ENCODE data around the gene PPM1H.

The PPM1H gene

DNA sequence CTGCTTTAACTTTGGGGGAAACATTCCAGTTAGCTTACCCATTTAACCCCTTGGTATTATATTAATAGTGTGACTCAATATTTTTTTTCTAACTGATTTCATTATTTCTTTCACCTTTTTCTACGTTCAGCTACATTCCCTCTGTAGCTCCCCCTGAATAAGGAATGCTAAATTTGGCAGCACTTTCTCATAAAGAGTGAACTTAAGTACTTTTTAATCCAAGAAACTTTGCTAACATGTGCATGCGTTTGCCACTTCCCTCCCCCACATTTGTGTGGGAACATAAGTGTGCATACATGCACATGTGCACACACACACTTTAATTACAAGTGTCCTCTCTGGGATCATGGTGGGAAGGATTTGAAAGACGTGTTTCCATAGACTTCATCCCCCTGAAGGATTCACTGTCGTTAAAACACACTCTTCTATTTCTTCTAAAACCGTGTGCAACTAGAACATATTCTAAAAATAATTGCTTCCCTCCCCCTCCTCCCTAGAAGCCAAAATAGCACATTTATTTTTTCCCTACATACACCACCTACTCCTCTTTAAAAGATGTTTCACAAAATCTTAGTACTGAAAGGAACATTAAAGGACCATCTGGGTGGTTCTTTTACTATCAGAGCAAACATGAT lies 142.6 kb downstream of the PPM1H start:
- no peak for DNase-seq

DNA sequence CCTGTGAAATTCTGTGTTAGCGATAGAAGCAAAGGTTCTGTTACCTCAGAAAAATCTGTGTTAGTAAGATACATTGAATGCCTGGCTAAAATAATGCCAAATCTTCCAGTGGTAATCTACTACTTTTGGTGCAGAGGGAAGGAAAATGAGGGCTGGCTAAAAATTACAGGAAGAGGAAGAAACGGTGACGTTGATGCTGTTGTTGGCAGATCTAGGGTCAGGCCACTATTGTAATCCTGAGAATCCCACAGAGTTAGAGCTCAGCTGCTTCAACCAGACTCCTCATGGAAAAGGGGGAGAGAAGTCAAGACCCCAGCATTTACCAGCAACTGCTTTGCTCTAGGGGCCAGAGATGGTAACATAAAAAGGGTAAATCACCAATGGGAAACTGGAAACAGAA lies 145.1 kb downstream of the PPM1H start:
- DNase-seq = no peak

DNA sequence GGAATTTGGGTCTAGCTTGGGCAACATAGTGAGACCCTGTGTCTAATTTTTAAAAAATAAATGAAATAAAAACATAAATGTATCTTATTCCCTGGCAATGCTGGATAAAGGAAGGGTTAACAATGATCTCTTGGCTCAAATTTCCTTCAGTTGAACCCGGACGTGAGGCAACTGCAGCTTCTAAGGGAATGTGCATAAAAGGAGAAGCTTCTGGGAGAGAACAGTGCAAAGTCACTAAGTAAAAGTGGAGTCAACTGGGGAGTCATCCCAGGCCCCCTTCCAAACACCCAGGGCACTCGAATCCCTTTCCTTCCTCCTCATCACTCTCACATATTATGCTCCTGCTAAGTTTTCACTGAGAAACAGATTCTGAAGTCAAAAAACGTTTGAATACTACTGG lies 147.3 kb downstream of the PPM1H start:
- DNase-seq = no peak

DNA sequence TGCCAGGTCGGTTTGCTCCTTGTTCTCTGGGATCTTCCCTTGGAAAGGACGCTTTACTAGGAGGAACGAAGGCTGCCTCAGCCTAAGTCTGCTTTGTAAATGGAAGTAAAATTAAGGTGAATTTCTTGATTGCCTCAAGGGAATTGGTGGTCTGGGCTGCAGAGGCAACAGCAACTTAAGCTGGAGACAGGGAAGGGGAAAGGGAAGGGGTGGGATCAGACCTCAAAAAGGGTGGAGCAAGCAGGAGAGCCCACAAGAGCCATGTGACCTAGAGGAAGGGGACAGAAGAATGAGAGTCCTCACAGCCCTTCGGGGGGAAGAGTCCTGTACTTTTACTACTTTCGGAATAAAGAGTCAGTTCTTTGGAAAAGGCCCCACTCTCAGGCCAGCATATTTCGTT lies 147.9 kb downstream of the PPM1H start:
- DNase-seq = no peak

DNA sequence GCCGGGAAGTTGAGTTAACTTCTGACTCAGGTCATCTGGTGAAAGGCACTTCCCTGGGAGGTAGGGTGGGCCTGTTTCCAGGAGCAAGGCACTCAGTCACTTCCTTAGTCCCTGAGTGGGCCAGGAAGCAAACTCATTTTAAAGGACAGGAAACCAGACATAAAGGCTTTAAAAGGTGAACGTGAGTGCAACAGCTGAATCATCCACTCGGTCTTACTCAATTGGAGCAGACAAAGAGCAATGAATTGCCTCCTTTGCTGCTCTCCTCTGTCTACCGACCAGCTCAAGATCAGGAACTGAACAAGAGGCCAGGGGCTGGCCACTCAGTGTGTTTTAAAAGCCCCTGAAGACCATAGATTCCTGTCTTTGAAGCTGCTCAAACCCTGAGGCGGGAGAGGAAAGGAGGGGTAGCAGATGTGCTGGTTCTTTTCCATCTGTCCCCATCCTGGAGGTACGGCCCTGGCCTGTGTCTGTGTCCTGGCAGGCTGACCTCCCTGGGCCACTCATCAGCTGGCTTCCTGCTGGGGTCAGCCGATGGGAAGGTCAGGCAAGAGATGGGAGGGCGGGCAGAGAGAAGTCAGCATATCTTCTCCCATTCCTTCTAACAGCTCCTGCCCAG lies 148.9 kb downstream of the PPM1H start:
- DNase-seq = no peak

DNA sequence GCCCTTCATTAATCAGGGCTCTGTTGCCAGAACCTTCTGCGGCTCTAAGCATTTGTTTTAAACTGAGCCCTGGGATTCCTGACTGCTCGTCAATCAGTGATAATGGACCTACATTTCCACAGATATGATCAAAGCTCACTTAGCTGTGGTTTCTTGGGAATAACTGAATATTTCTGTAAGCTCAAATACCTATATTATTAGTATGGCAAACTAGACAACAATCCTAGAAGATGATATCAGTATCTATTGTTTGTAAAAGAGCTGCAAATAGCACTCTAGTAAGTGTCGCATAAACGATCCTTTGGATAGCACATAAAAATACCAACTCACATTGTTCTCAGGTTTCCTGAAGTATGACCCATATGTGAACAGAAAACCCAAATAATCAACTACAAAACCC lies 150.4 kb downstream of the PPM1H start:
- no peak for DNase-seq

DNA sequence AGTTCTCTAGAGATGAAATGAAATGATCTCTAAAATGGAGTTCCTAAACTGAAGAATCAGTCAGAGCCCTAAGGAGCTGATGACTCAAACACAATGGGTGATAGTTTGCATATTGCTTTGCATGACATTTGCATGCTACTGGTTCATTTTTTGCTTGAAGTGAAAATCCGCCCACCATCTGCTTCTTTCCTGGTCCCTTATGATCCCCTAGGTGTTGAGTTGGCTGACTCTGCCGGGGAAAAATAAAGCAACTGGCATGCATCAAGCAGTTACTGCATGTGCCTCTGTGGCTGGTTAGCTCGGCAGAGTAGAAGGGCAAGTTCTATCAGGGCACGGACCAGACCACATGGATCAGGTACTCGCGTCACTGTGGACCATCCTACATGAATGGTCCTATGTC lies 151.1 kb downstream of the PPM1H start:
- DNase-seq = no peak

DNA sequence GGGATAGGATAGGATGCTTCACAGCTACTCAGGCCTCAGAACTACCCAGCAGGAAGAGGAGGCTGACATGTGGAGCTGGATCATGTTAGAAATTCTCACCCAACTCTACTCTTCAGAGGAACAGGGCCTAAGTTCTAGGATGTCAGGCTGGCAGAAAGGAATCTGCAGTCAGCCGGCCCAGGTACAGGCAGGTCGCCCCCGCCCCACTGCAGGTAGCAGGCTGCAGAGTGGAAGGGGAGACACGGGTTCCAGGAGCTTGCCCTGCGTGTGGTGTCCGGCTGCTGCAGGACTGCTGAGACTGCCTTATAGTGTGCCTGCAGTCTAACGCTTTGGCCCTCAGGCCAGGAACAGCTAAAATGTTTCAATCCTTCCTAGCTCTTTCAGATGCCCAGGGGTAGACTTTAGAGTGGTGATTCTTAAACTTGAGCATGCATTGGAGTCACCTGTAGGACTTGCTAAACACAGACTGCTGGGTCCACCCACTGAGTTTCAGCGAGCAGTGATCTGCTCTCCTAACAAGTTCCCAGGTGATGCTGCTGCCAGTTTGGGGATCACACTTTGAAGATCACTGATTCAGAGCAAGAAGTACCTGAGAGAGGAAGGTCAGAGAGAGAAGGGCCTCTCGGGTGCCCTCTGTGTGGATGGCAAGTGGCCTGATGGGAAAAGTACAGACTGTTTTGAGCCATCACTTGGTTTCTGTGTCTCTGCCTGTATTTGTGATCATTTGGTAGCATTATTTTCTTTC lies 153.6 kb downstream of the PPM1H start:
- DNase-seq = no peak

DNA sequence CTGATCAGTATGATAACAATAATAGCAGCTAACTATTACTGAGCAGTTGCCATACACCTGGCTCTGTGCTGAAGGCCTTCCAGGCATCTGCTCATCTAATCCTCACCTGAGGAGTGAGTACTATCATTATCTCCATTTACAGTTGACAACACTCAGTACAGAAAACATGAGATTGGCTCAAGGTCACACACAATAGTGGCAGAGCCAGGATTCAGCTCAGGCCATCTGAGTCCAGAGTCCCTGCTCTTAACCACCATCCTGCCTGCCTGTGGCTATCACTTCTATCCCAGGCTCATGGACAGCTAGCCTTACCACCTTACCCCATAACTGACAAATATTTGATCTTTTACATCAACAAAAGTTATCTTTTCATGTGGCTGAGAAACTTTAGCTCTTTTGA lies 155.5 kb downstream of the PPM1H start:
- DNase-seq = no peak

DNA sequence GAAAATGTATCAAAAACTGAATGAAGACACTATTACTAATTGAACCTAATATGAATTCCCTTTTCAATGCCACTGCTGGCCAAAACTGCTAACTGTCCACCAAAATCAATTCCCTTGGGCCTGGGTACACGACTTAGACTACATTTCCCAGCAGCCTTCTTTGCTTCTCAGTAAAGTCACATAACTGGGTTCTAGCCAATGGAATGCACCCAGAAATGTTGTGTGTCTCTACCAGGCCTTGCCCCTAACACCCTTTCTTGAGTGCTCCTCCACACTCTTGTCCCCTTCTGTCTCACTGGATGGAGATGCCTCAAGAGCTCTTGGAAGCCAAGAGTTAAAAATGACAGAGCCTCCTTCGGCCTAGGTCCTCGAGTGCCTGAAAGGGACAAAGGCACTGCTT lies 156.8 kb downstream of the PPM1H start:
- DNase-seq = no peak

DNA sequence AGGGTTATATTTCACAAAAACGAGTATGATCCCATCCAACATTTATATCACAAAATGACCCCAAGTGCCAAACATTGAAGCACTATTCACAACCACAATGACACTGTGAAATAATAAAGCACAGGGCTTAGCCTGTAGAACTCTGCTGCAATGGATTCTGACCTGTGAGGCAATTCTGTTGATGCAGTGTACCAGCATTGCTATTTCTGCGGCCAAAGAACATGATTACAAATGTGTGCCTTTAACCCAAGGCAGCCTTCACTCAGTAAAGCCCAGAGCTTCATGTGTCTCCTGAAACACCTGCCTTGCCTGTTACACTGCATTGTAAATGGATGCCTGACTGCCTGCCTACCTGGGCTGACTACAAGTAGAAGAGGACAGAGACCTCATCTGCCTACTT lies 158.0 kb downstream of the PPM1H start:
- no peak for DNase-seq

DNA sequence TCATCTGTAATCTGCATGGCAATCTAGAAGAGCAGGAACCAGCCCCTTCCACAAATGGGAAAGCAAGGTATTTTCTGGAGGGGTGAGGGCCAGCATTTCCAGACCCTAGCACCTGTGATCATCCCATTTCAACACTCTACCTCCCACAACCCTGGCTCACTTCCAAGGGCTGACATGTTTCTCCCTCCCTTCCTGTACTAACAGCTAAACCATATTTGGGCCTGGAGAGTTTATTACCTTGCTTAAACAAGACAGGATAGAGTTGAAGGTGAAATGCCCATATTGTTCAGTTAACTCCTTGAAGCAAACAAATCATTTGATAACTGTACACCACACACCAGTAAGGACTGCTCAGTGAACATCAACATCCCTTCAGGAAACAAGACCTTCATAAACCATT lies 158.4 kb downstream of the PPM1H start:
- DNase-seq = no peak

DNA sequence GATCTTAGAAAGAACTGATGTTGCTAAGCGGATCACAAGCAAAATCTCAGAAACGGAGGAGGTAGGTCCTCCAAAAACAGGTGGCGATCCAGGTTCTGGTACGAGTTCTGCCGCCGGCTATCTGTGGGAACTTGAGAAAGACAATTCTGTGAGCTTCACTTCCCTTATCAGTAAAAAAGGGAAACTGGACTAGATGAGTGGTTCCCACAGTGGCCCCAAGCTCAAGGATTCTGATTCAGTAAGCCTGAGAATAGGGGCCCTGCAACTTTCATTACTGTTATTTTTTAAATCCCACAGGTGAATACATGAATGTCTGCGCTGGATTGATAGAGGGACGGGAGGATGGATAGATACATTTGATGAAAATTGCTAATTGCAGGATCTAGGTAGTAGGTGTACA lies 160.2 kb downstream of the PPM1H start:
- no peak for DNase-seq

DNA sequence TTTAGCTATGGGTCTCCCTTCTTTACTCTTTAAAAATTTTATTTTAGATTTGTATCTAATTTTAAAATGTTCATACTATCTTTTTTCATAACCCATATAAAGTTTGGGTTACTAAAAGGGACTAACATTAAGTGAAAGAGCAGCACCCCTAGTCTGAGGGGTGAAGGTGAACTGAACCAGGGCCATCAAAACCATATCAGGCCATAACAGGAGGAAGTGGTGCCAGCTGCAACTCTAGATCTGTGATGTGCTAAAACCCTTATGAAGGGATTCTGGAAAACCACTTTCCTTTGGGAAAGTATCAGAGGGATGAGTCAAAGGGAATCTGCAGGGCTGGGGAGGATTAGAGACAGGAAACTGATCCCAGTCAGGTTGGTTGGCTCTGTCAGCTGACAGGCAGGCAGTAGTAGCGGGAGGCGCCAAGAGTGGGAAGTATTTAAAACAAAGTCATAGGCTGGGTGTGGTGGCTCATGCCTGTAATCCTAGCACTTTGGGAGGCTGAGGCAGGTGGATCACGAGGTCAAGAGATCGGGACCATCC lies 162.5 kb downstream of the PPM1H start:
- DNase-seq = no peak

DNA sequence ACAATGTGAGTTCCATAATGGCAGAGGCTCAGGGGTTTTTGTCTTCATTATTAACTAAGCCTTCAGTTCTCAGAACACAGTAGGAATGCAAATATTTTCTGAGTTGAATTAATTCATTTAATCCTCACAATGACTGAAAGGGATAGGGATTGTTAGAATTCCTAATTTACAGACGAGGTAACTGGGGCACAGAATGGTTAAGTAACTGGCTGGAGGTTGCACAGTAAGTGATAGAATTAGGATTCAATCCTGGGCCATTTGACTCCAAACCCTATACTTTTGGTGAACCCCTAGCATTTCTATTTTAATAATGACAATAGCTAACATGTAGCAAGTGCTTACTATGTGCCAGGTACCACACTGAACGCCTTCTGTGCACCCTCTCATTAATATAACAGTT lies 163.1 kb downstream of the PPM1H start:
- DNase-seq = no peak

DNA sequence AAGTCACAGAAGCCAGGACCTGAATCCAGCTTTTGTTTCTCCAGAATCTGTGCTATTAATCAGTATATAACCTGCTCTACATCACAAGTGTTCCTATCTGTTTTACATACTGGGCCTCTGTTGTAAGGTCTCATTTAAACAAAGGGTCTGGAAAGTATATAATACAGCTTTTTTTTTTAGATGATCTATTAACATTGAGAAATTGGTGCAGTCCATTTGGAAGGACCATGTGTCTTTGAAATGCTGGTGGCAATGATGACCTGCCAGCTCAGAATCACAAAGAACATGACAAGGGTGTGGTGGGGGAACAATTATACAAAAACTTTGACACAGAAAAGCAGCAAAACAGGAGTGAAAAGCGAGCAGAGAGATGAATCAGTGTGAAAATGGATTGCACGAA lies 164.6 kb downstream of the PPM1H start:
- DNase-seq = no peak

DNA sequence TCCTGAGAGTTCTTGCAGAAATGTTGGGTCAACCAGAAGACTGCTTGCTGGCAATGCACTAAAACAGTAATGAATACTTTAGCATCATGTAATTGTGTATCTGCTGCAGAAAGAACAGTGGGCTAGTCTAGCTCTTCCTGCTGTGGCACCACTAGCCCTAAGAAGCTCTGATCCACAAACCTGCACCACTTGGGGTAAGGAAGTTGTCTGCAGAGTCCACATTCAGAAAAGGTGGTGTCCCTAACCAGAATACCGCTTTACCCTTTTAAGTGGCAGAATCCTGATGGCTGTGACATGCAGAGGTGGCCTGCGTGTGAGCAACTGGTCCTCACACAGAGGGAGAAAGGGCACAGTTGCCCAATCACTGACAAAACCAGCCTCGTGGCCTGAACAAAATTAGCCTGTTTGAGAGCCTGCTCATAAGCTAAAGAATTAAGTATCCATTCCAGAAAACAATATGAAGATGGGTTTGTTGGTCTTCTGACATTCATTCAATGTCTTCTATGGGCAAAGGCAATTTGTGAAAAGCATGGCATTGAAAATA lies 165.8 kb downstream of the PPM1H start:
- DNase-seq = no peak

DNA sequence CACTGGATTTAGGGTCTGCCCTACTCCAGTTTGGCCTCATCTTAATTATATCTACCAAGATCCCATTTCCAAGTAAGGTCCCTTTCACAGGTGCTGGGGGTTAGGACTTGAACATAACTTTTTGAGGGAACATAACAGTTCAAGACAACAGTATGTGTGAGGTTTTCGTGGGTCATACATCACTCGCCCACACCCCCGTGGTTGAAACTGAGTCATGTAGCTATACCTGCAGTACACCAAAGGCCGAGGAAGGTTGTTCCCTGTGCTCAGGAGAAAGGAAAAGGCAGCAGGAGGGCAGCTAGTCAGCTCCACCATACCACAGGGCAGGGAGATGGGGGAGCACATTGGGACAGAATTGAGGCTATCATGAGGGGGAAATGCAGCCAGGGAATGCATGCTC lies 167.0 kb downstream of the PPM1H start:
- DNase-seq = no peak

DNA sequence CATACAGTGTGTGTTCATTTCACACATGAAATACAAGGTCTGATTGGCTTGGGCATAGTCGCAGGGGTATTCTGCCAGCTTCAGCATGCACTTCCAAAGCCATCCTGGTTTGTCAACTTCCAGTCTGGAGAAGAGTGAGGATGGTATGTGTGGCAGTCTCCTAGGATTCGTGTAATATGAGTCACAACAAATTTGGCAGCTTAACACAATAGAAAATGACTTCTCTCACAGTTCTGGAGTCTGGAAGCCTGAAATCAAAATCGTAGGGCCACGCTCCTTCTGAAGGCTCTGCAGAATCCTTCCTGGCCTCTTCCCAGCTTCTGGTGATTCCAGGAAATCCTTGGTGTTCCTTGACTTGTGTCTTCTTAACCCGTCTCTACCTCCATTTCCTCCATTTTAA lies 167.5 kb downstream of the PPM1H start:
- no peak for DNase-seq

DNA sequence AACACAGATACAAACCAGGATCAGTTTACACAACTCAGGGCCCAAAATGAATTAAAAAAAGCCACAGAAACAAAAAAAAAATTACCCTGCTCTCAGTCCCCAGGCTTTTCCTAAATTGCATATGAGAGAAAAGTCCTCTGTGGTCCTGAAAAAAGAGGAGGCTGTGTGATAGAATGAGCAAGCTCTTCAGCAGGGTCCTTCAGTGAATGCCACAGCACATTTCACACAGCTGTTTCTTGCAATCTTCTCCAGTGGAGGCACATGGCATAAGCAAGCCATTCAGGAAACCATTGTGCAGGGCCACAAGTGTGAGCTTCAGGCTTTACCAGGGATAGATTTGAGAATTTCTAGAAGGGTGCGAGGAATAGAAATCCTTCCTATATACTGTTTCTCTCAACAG lies 168.5 kb downstream of the PPM1H start:
- no peak for DNase-seq

DNA sequence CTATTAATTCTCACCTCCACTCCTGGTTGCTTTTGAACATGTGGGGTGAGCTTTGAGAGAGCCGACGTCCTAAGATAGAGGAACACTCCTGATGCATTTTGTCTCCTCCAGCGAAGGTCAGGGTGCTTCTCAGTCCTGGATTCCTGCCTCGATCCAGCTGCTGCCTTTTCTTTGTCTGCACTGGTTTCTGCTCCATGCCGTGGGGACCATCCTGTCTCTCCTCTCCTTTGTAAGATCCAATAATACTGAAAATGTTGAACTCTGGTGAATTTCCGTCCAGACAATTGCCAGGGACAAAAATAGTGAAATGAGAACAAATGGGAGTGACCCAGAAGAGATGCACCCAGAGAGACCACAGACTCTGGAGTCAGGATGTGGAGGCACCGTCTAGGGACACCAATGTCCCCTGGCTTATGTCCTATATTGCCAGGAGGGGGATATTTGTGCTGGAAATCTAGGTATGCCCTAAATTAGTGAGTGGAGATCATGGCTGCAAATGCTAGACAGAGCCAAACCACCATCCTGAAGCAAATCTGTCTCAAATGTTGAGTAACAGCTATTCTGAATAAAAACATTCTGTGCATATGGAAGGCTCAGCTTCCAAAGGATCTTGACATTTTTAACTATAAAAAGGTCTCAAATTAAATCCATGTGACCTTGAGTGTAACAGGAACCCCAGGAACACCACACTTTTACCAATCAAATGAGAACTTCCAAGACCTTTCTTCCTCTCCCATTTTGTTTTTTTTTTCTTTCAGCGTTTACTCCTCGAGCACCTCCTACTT lies 170.9 kb downstream of the PPM1H start:
- DNase-seq = no peak

DNA sequence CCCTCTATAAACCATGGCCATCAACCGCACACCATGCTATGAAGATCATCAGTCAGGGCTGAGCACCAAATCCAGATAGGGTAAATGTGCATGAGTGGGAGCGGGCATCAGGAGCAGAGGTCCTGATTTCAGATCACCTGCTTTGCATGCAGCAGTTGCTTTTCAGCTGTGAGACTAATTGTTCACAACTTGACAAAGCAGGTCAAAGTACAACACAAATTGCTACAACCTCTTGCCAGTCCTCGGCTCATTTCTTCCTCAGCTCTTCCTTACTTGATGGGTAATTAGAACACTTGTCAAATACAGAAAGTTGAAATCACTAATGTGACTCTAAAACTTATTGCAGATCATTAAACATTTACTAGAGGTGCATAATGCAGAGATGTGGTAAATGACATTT lies 171.6 kb downstream of the PPM1H start:
- no peak for DNase-seq

DNA sequence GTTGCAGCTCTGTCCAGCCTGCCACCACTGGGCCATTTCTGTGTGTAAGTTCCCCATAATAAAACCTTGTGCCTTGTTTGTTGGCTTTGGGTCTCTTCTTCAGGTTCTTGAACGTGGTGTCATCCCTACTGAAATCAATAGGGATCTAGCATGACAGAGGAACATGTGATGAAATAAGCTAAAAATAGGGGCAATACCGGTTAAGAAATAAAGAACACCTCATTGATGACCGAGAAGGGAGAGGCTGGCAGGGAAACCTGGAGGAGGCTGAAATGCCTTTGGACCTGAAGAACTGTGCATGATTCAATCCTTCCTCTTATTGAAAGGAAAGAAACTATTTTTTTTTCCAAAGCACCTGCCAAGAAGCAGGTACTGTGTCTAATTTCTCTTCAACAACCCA lies 172.3 kb downstream of the PPM1H start:
- no peak for DNase-seq

All from activated naive CD4-positive, alpha-beta T cell (primary cell).